NCI-H1105 (cell line): ENCODE results near the gene CFAP77.
"Not testable (repeated sequence)": the region's sequence is repeated elsewhere in the genome, so short reads cannot be mapped to it uniquely, and the experiment has no call there.

Source experiments
- DNase-seq: peaks from one replicate; lab custom pipeline; 2025; lab: John Stamatoyannopoulos, UW

Gene CFAP77

GRCh38 chr9:132409828-132410528, at the start of gene CFAP77:
Gene CFAP77, plus strand, starts transcription at chr9:132410211. Its CDS starts 61 bp downstream, at chr9:132410272.
- peak; percentile 44 for DNase-seq

GRCh38 chr9:132364068-132364467, 45.9 kb upstream of the CFAP77 start:
- DNase-seq, result no peak

- no peak for DNase-seq
Observed at GRCh38 chr9:132365986-132366385, 44.0 kb upstream of the CFAP77 start.

GRCh38 chr9:132366481-132366880, 43.5 kb upstream of the CFAP77 start:
- DNase-seq, result no peak

GRCh38 chr9:132367613-132368313, 42.2 kb upstream of the CFAP77 start:
- no peak for DNase-seq

- DNase-seq, result no peak
Observed at GRCh38 chr9:132369421-132369820, 40.6 kb upstream of the CFAP77 start.

GRCh38 chr9:132370592-132370991, 39.4 kb upstream of the CFAP77 start:
- DNase-seq, result no peak

GRCh38 chr9:132372177-132373095, 37.6 kb upstream of the CFAP77 start:
- DNase-seq, result no peak

GRCh38 chr9:132377769-132378168, 32.2 kb upstream of the CFAP77 start:
- not testable (repeated sequence) for DNase-seq

GRCh38 chr9:132378416-132378815, 31.6 kb upstream of the CFAP77 start:
- not testable (repeated sequence) for DNase-seq

- DNase-seq, result no peak
Observed at GRCh38 chr9:132381966-132382541, 28.0 kb upstream of the CFAP77 start.

- no peak for DNase-seq
Observed at GRCh38 chr9:132383462-132383883, 26.5 kb upstream of the CFAP77 start.

GRCh38 chr9:132384376-132384775, 25.6 kb upstream of the CFAP77 start:
- no peak for DNase-seq

- DNase-seq, result no peak
Observed at GRCh38 chr9:132387133-132387532, 22.9 kb upstream of the CFAP77 start.

GRCh38 chr9:132390966-132391365, 19.0 kb upstream of the CFAP77 start:
- DNase-seq, result no peak

GRCh38 chr9:132391449-132391848, 18.6 kb upstream of the CFAP77 start:
- DNase-seq, result no peak

- DNase-seq, result no peak
Observed at GRCh38 chr9:132395560-132395959, 14.5 kb upstream of the CFAP77 start.

GRCh38 chr9:132401824-132402223, 8.2 kb upstream of the CFAP77 start:
- DNase-seq, result no peak

- DNase-seq, result no peak
Observed at GRCh38 chr9:132404228-132404881, 5.7 kb upstream of the CFAP77 start.

- DNase-seq, result peak; percentile 89
Observed at GRCh38 chr9:132406554-132407122, 3.4 kb upstream of the CFAP77 start, which contains the start of gene TTF1. Gene TTF1, minus strand, starts transcription at chr9:132406840. Its CDS starts 4,019 bp downstream, at chr9:132402821.

GRCh38 chr9:132407196-132407595, 2.8 kb upstream of the CFAP77 start:
- DNase-seq, result no peak
